SK-N-SH (cell line): ENCODE data around the gene RAPGEFL1. TPM values are rescaled to one million over a fixed set of nuclear protein-coding genes. Genes with fewer than 3 reads are reported as not detected.

ENCODE experiments used
- CTCF ChIA-PET: fragments of 300-600, 350-600 bp; formaldehyde crosslinking; extraction: SDS; loops from one replicate; lab custom pipeline; 2021; lab: Yijun Ruan, JAX
- POLR2A ChIA-PET: fragments of 350-600 bp; sonication (Branson Sonifier 250); formaldehyde crosslinking; extraction: SDS; loops from one replicate; lab custom pipeline; 2020; ENCODE audit warnings: antibody characterized with exemption, inconsistent platforms; lab: Yijun Ruan, JAX
- DNase-seq: peaks from one replicate; pipeline ENCODE4 v3.0.0; 2012
- H2AFZ ChIP-seq: fragments of 200-600 bp; sonication (generic); 2 replicates; pipeline ENCODE4 v1.8.1; 2016; ENCODE audit warnings: antibody characterized with exemption, mild to moderate bottlenecking, low read depth
- H3F3A ChIP-seq: fragments of 200-600 bp; sonication (generic); replicated peaks from 2 replicates; pipeline ENCODE3; 2016; ENCODE audit warnings: antibody characterized with exemption, mild to moderate bottlenecking; ENCODE audit not compliant: insufficient read depth
- H3K27ac ChIP-seq, 2 experiments: fragments of 200-500 bp in 1 of 2; fragments of 200-600 bp in 1 of 2; sonication (Bioruptor generic) in 1 of 2; sonication (generic), shearing (Covaris generic) in 1 of 2; 2 replicates each; pipeline versions ENCODE4 v1.5.1 to v1.6.1; 2014 to 2016; ENCODE audit warnings: low read depth in 2 of 2, inconsistent platforms in 1 of 2, low read length in 1 of 2, mild to moderate bottlenecking in 1 of 2, mixed read lengths in 1 of 2
- H3K27me3 ChIP-seq: fragments of 200-600 bp; sonication (generic), shearing (Covaris generic); 2 replicates; pipeline ENCODE4 v1.6.1; 2016; ENCODE audit warnings: mixed run types; ENCODE audit not compliant: insufficient read depth
- H3K36me3 ChIP-seq, 2 experiments: fragments of 200-500 bp in 1 of 2; fragments of 200-600 bp in 1 of 2; sonication (Bioruptor generic) in 1 of 2; sonication (generic) in 1 of 2; replicated peaks in 1 of 2; 2 replicates each; pipeline versions ENCODE3 to v1.5.1; 2014 to 2016; ENCODE audit warnings: low read length in 1 of 2, mild to moderate bottlenecking in 1 of 2; ENCODE audit not compliant: insufficient read depth in 2 of 2, control insufficient read depth in 1 of 2
- H3K4me1 ChIP-seq, 2 experiments: fragments of 200-500 bp in 1 of 2; fragments of 200-600 bp in 1 of 2; sonication (Bioruptor generic) in 1 of 2; sonication (generic), shearing (Covaris generic) in 1 of 2; 2 replicates each; pipeline versions ENCODE4 v1.5.1 to v1.6.1; 2014 to 2016; ENCODE audit warnings: low read depth in 1 of 2, low read length in 1 of 2, mixed run types in 1 of 2; ENCODE audit not compliant: insufficient read depth in 2 of 2, control insufficient read depth in 1 of 2
- H3K4me2 ChIP-seq: fragments of 200-600 bp; sonication (generic), shearing (Covaris generic); 2 replicates; pipeline ENCODE4 v1.6.1; 2017; ENCODE audit warnings: mixed run types
- H3K4me3 ChIP-seq, 2 experiments: fragments of 200-500 bp in 1 of 2; fragments of 200-600 bp in 1 of 2; sonication (Bioruptor generic) in 1 of 2; sonication (generic), shearing (Covaris generic) in 1 of 2; 2 replicates each; pipeline versions ENCODE4 v1.5.1 to v1.8.1; 2014 to 2016; ENCODE audit warnings: low read depth in 2 of 2, inconsistent platforms in 1 of 2, low read length in 1 of 2, mild to moderate bottlenecking in 1 of 2, mixed read lengths in 1 of 2, moderate library complexity in 1 of 2
- H3K79me2 ChIP-seq: fragments of 200-600 bp; sonication (generic); 2 replicates; pipeline ENCODE4 v1.8.1; 2017; ENCODE audit warnings: mild to moderate bottlenecking; ENCODE audit not compliant: insufficient read depth
- H3K9ac ChIP-seq: fragments of 200-600 bp; sonication (generic); 2 replicates; pipeline ENCODE4 v1.6.1; 2017; ENCODE audit warnings: mixed run types
- H3K9me2 ChIP-seq: fragments of 200-600 bp; sonication (generic); 2 replicates; pipeline ENCODE4 v1.6.1; 2017; ENCODE audit warnings: mixed run types
- H3K9me3 ChIP-seq: fragments of 200-600 bp; sonication (generic); 2 replicates; pipeline ENCODE4 v1.6.1; 2017; ENCODE audit warnings: mixed run types, mild to moderate bottlenecking, moderate library complexity
- H4K20me1 ChIP-seq: fragments of 200-600 bp; sonication (generic); 2 replicates; pipeline ENCODE4 v1.6.1; 2017; ENCODE audit warnings: mild to moderate bottlenecking, mixed run types; ENCODE audit not compliant: insufficient read depth
- CHD2 ChIP-seq: fragments of 150-350 bp; IDR thresholded peaks from 2 replicates; pipeline ENCODE4 v1.6.1; 2018; ENCODE audit warnings: low read length; ENCODE audit not compliant: partially characterized antibody
- FOSL2 ChIP-seq: IDR thresholded peaks from 2 replicates; pipeline ENCODE4 v1.4.0; 2012; ENCODE audit warnings: low read depth, mild to moderate bottlenecking, moderate library complexity, borderline replicate concordance
- FOXM1 ChIP-seq: IDR thresholded peaks from 2 replicates; pipeline ENCODE4 v1.4.0; 2012; ENCODE audit warnings: low read depth, mild to moderate bottlenecking
- GABPA ChIP-seq: IDR thresholded peaks from 2 replicates; pipeline ENCODE4 v1.4.0; 2012; ENCODE audit warnings: low read depth, mild to moderate bottlenecking
- MXI1 ChIP-seq: IDR thresholded peaks from 2 replicates; pipeline ENCODE4 v1.6.1; 2012; ENCODE audit warnings: mild to moderate bottlenecking, low read depth, low read length, improper control_type of control experiment
- POLR2AphosphoS5 ChIP-seq: IDR thresholded peaks from 2 replicates; pipeline ENCODE4 v1.6.1; 2012; ENCODE audit warnings: low read depth, low read length
- RAD21 ChIP-seq: IDR thresholded peaks from 2 replicates; pipeline ENCODE4 v1.6.1; 2012; ENCODE audit warnings: mild to moderate bottlenecking, low read length
- TEAD4 ChIP-seq: IDR thresholded peaks from 2 replicates; pipeline ENCODE4 v1.4.0; 2012; ENCODE audit warnings: mild to moderate bottlenecking, borderline replicate concordance; ENCODE audit not compliant: insufficient read depth
- YY1 ChIP-seq: IDR thresholded peaks from 2 replicates; pipeline ENCODE4 v1.4.0; 2012; ENCODE audit warnings: low read depth, mild to moderate bottlenecking
- WGBS: methylation state at CpG from one replicate; pipeline ENCODE4 v1.1.6; 2017; ENCODE audit warnings: low lambda C conversion rate; 5-methylcytosine and 5-hydroxymethylcytosine counted together
- polyA plus RNA-seq, 3 experiments: library from polyadenylated mRNA; depleted of rRNA; stranded (reverse); fragments of >200 nt; gene quantifications; 2 replicates each; pipeline ENCODE4 v1.2.3, GENCODE V29; 2012
- TF ChIP-seq, protein P1 (sequence below): IDR thresholded peaks from 2 replicates; pipeline ENCODE4; 2012
- TF ChIP-seq, protein P2 (sequence below): fragments of 150-350 bp; IDR thresholded peaks from 2 replicates; pipeline ENCODE4 v1.6.1; 2016; ENCODE audit warnings: mild to moderate bottlenecking, low read depth, low read length
- TF ChIP-seq, protein P3 (sequence below): IDR thresholded peaks from 2 replicates; pipeline ENCODE4 v1.4.0; 2012; ENCODE audit warnings: low read depth, borderline replicate concordance
- TF ChIP-seq, protein P4 (sequence below): IDR thresholded peaks from 2 replicates; pipeline ENCODE4 v1.6.1; 2012; ENCODE audit warnings: mild to moderate bottlenecking, low read depth, low read length, moderate library complexity

RAPGEFL1 gene
- polyA plus RNA-seq, 1 of the 3 experiments (the other 2 are of a cell fraction): 5.9 TPM

DNA sequence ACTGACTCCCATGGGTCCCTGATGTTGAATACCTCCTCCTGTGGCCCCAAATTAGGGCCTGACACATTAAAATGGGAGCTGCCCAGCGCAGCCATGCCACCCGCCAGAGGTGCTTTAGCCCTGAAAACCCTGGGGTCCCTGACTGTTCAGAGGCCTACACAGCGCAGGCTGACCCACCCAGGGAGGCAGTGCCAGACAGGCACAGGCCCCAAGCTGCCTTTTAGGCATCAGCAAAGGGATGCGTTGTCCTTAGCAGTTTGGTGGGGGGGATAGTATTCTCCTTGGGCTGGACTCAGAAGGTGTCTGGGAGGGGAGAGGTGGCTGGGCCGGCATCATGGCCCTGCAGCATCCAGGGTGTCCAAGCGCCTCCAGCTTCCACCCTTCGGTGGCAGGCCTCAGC, 1.4 kb downstream of the RAPGEFL1 start (continued):
- TF ChIP-seq, protein P1, sequence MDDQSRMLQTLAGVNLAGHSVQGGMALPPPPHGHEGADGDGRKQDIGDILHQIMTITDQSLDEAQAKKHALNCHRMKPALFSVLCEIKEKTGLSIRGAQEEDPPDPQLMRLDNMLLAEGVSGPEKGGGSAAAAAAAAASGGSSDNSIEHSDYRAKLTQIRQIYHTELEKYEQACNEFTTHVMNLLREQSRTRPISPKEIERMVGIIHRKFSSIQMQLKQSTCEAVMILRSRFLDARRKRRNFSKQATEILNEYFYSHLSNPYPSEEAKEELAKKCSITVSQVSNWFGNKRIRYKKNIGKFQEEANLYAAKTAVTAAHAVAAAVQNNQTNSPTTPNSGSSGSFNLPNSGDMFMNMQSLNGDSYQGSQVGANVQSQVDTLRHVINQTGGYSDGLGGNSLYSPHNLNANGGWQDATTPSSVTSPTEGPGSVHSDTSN: no peak
- TF ChIP-seq, protein P2, sequence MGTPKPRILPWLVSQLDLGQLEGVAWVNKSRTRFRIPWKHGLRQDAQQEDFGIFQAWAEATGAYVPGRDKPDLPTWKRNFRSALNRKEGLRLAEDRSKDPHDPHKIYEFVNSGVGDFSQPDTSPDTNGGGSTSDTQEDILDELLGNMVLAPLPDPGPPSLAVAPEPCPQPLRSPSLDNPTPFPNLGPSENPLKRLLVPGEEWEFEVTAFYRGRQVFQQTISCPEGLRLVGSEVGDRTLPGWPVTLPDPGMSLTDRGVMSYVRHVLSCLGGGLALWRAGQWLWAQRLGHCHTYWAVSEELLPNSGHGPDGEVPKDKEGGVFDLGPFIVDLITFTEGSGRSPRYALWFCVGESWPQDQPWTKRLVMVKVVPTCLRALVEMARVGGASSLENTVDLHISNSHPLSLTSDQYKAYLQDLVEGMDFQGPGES: no peak
- no peak for TF ChIP-seq POLR2AphosphoS5
- TF ChIP-seq, protein P3, sequence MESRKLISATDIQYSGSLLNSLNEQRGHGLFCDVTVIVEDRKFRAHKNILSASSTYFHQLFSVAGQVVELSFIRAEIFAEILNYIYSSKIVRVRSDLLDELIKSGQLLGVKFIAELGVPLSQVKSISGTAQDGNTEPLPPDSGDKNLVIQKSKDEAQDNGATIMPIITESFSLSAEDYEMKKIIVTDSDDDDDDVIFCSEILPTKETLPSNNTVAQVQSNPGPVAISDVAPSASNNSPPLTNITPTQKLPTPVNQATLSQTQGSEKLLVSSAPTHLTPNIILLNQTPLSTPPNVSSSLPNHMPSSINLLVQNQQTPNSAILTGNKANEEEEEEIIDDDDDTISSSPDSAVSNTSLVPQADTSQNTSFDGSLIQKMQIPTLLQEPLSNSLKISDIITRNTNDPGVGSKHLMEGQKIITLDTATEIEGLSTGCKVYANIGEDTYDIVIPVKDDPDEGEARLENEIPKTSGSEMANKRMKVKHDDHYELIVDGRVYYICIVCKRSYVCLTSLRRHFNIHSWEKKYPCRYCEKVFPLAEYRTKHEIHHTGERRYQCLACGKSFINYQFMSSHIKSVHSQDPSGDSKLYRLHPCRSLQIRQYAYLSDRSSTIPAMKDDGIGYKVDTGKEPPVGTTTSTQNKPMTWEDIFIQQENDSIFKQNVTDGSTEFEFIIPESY: no peak

DNA sequence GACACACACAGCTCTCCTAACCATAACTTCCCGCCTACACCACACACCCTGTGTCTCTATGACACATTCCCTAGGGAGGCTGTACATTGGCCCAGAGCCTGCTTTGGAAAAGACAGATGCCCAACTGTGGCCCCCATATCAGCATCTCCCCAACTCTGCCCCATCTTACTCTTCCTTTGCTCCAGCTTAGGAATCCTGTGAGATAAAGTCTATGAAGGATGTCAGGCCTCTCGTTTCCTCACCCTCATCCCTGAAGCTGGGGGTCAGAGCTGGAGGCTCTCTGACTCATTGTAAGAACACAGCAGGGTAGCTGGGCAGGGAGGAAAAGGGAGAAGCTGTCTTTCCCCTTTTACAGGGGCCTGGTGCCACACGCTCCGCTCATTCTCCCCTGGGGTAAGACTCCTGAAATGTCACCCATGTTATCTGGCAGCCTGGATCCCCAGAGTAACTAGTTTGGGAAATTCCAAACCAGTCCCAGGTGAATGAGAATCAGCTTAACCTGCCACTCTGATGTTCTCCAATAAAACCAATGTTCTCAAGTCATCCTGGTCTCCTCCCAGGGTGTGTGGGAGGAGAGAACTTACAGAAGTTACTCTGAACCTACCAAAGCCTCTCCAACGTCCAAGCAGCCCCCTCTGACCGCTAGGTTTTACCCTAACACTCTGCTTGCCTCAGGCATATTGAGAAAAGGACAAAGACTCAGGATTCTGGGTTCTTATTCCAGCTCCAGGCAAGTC, 2.8 kb downstream of the RAPGEFL1 start:
- H3F3A ChIP-seq: peaks cover 20% of the 10 kb centered on the region
- H3K4me2 ChIP-seq: no peak overlapping the region; the same call in 1 of the 2 replicates
- TF ChIP-seq, protein P1: no peak
- peak; percentile 25; the same call in 1 of the 2 replicates for TF ChIP-seq FOSL2
- no peak overlapping the region for H2AFZ ChIP-seq
- H3K27me3 ChIP-seq: no peaks in the 10 kb centered on the region
- no peaks in the 10 kb centered on the region for H4K20me1 ChIP-seq
- peaks cover 3 to 8% of the 10 kb centered on the region in 2 experiments for H3K36me3 ChIP-seq
- H3K4me3 ChIP-seq: no peak overlapping the region
- no peaks in the 10 kb centered on the region for H3K79me2 ChIP-seq
- H3K9ac ChIP-seq: no peak overlapping the region
- DNase-seq: no peak
- H3K4me1 ChIP-seq: peaks cover 6 to 32% of the 10 kb centered on the region in 2 experiments; a peak in 1 of 4 replicates
- CTCF ChIA-PET: interaction anchor here (0.6 to 10.6 kb wide), 9 partner anchors 12 to 145 kb away, joined by 3 to 94 read pairs (median 3); no protein-coding TSS in a partner anchor
- no peaks in the 10 kb centered on the region for H3K9me2 ChIP-seq
- no peaks in the 10 kb centered on the region for H3K9me3 ChIP-seq
- H3K27ac ChIP-seq: peak overlapping the region in 1 of 2 experiments; percentile 13; a peak in 1 of 4 replicates
- POLR2A ChIA-PET: interaction anchor here (0.9 to 1.2 kb wide), 2 partner anchors 9 to 57 kb away, joined by 3 read pairs; no protein-coding TSS in a partner anchor
- WGBS: 64% methylated on average over 6 of the region's 6 CpGs

DNA sequence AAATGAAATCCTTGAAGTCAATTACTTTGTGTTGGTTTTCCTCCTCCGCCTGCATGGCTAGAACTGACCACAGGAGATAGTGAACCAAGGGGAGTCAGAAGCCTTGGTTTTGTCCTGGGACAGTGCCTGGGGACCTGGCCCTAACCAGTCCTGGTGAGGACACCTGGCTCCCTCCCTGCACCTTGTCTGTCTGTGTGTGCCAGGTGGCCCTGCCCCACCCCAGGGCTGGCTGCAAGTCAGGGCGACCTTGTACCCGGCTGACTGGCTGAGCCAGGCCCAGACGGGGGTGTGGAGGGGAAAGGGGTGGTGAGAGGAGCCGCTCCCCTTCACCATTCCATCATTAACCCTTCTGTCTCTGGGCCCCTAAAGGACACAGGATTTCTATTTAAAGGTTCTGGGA, 3.4 kb downstream of the RAPGEFL1 start:
- H3K79me2 ChIP-seq: no peaks in the 10 kb centered on the region
- no peaks in the 10 kb centered on the region for H3K27me3 ChIP-seq
- DNase-seq: no peak
- no peaks in the 10 kb centered on the region for H4K20me1 ChIP-seq
- H3K4me2 ChIP-seq: no peak overlapping the region
- CTCF ChIA-PET: interaction anchor here (0.9 to 10.6 kb wide), 4 partner anchors 12 to 17 kb away, joined by 3 to 94 read pairs (median 18); no protein-coding TSS in a partner anchor
- H3F3A ChIP-seq: peaks cover 20% of the 10 kb centered on the region
- H3K9ac ChIP-seq: no peak overlapping the region
- H3K4me1 ChIP-seq: peaks cover 6 to 32% of the 10 kb centered on the region in 2 experiments; a peak in 1 of 4 replicates
- no peak overlapping the region for H3K4me3 ChIP-seq
- no peak overlapping the region for H2AFZ ChIP-seq
- H3K27ac ChIP-seq: no peak overlapping the region
- 88% methylated on average over 2 of the region's 5 CpGs for WGBS
- H3K9me2 ChIP-seq: no peaks in the 10 kb centered on the region
- H3K9me3 ChIP-seq: no peaks in the 10 kb centered on the region
- POLR2A ChIA-PET: no interaction called here
- H3K36me3 ChIP-seq: peaks cover 3 to 8% of the 10 kb centered on the region in 2 experiments
- TF ChIP-seq MXI1 (no peak), POLR2AphosphoS5 (no peak), GABPA (no peak), FOXM1 (no peak), CHD2 (no peak), RAD21 (no peak), YY1 (no peak), FOSL2 (no peak), TEAD4 (no peak)
- TF ChIP-seq, protein P4, sequence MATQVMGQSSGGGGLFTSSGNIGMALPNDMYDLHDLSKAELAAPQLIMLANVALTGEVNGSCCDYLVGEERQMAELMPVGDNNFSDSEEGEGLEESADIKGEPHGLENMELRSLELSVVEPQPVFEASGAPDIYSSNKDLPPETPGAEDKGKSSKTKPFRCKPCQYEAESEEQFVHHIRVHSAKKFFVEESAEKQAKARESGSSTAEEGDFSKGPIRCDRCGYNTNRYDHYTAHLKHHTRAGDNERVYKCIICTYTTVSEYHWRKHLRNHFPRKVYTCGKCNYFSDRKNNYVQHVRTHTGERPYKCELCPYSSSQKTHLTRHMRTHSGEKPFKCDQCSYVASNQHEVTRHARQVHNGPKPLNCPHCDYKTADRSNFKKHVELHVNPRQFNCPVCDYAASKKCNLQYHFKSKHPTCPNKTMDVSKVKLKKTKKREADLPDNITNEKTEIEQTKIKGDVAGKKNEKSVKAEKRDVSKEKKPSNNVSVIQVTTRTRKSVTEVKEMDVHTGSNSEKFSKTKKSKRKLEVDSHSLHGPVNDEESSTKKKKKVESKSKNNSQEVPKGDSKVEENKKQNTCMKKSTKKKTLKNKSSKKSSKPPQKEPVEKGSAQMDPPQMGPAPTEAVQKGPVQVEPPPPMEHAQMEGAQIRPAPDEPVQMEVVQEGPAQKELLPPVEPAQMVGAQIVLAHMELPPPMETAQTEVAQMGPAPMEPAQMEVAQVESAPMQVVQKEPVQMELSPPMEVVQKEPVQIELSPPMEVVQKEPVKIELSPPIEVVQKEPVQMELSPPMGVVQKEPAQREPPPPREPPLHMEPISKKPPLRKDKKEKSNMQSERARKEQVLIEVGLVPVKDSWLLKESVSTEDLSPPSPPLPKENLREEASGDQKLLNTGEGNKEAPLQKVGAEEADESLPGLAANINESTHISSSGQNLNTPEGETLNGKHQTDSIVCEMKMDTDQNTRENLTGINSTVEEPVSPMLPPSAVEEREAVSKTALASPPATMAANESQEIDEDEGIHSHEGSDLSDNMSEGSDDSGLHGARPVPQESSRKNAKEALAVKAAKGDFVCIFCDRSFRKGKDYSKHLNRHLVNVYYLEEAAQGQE: no peak
